NCI-H526 treated with DMSO at 0.1 percent for 48 hours (cell line): ENCODE results near the gene SPDYE1.
"Not testable (repeated sequence)": the region's sequence is repeated elsewhere in the genome, so short reads cannot be mapped to it uniquely, and the experiment has no call there.

ENCODE experiments used
- DNase-seq: peaks from one replicate; lab custom pipeline; 2025; lab: John Stamatoyannopoulos, UW

SPDYE1 gene

GRCh38 chr7:43997532-43997931 lies at the start of gene SPDYE1:
TSS of gene SPDYE1 (plus strand) at chr7:43997897. CDS start at chr7:43999950, 2,053 bp downstream.
- not testable (repeated sequence) for DNase-seq

DNA sequence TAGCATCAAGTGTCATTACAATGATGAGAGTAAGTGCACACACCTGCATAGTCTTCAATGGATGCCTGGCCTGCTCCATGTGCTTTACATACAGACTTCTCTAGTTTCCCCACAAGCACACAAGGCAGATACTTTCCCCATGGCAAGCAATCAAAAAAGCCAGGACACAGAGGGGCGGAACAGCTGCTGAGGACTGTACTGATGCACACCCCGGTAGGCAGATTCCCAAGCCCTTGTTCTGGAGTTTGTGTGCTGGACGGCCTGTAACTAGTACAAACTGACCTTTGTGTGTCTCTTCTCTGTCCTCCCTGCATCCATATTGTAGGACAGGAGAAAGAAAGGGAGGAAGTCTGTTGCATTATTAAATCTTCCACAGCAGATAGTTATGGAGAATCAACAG lies 45.7 kb upstream of the SPDYE1 start:
- DNase-seq = no peak

- no peak for DNase-seq
Measured at GRCh38 chr7:43953071-43953470, 44.6 kb upstream of the SPDYE1 start.

- DNase-seq = no peak
Measured at GRCh38 chr7:43954524-43955228, 43.0 kb upstream of the SPDYE1 start.

DNA sequence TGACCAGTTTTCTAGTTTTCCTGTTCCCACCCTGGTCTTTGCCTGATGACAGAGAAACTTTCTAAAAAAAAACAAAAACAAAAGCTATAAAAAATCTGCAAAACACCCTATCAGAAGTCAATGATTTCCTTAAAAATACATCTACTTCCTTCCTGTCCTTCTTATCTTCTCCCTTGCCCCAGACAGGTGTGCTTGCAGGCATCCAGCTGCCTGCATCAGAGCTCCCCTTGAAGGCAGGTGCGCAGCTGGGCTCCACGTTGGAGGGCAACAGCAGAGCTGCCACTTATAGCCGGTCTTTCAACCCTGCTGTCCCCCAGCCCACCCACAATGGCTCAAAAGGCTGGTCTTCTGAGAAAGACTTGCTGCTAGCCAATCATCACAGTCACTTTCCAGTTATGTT lies 41.7 kb upstream of the SPDYE1 start:
- DNase-seq = no peak

GRCh38 chr7:43960933-43961332 lies 36.8 kb upstream of the SPDYE1 start:
- no peak for DNase-seq

- DNase-seq = not testable (repeated sequence)
Measured at GRCh38 chr7:43966392-43966791, 31.3 kb upstream of the SPDYE1 start.

DNA sequence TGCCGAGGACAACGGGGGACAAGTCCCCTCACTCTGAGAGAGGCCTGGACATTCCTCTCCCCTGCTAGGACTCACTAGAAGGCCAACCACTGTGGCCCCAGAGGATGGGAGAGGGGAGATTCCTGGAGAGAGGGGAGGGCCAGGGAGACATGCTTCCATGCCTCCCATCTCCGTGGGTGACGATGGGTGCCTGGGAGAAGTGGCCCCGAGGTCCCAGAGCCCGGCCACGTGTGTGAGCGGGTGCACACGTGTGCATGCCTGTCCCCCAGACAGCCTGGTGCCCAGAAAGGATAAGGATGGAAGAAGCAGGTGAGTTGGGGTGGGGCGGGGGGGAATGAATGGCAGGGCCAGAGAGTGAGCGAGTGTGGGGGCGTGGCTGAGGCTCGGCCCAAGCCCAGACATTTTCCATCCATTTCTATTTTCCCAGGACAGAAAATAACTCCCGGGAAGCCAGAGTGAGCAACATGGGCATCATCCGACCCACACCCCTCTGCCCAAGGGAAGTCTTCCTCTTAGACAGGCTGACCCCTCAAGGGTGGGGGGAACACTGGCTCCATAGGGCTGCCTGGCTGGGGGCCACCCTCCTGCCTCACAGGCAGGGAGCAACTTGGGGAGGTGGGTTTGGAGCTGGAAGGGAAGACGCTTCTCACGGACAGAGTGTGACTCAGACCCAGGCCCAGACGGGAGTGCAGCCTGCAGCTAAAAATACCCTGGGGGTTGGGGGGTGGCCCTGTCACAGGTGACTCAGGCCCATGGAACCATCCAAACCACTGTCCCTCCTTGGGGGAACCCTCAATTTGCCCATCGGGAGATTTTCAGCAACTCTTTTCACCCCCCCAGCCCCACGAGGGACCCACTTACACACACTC lies 29.3 kb upstream of the SPDYE1 start:
- not testable (repeated sequence) for DNase-seq

DNA sequence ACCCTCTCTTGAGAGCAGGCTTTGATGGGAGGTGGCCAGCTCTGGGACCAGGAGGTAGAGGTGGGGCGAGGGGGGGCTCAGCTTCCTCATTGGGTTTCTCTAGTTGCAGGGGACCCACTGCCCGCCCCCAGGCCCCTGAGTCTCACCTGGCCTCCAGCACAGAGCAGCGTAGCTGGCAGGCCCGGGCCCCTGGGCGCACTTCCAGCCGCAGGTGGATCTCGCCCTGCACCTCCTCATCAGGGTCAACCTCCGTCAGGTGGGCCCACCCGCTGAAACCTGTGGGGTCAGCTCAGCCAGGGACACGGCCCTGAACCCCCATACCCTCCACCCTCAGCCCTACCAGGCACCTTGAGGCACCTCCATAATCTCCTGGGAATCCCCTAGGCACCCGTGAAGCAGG lies 28.1 kb upstream of the SPDYE1 start:
- DNase-seq = not testable (repeated sequence)

- DNase-seq = not testable (repeated sequence)
Measured at GRCh38 chr7:43970698-43971097, 27.0 kb upstream of the SPDYE1 start.

- not testable (repeated sequence) for DNase-seq
Measured at GRCh38 chr7:43974033-43974573, 23.6 kb upstream of the SPDYE1 start.

DNA sequence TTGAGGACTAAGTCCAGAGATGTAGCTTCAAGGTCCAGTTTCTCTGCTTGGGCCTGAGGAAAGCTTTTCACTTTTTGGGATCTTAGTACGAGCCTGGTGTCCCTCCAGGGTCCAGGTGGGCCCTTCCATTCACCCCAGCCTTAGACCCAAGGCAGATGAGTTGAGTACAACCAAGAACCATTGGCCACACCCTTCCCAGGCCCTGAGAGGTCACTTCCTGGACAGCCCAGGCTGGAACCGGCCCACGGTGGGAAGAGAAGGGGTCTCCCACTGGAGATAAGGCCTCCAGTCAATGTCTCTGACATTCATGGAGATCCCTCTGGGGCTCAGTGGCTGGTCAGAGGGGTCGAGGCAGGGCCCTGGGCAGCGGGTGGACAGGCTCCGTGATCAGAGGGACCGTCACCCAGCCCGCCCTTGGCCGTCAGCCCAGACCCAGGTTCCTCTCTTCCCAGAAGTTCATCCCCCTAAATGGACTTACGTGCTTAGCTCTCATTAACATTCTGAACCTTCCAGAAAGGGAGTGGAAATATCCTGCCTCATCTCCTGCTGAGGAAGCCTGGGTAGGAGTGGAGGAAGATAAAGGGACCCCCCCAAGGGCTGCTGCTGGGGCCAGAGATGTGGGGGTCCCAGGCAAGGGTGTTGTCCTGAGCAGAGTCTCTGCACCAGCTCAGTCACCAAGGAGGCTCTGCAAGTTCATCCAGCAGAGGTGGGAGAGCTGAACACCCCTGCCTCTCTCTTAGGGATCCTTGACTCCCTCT lies 22.8 kb upstream of the SPDYE1 start:
- not testable (repeated sequence) for DNase-seq

GRCh38 chr7:43977525-43977924 lies 20.2 kb upstream of the SPDYE1 start:
- no peak for DNase-seq

- not testable (repeated sequence) for DNase-seq
Measured at GRCh38 chr7:43978102-43978501, 19.6 kb upstream of the SPDYE1 start.

DNA sequence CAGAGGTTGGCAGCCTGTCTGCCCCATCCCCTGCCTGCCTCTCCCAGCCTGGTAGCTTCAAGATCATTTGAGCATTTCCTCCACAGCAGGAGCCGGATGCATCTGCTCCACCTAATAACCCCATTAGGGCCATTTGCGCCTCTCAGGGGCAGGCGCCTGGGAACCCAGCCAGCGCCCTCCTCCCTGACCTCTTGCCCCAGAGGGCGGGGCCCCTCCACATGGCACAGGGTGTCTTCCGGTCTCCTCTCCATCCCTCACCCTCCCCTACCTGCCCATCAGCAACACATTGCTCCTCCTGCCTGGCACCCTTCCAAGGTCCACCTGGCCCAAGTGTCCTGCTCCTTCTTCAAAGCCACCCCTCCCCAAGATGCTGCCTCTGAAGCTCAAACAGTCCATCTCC lies 14.8 kb upstream of the SPDYE1 start:
- DNase-seq = not testable (repeated sequence)

GRCh38 chr7:43983736-43984135 lies 14.0 kb upstream of the SPDYE1 start:
- not testable (repeated sequence) for DNase-seq

- peak; percentile 0 for DNase-seq
Measured at GRCh38 chr7:43985904-43986864, 11.5 kb upstream of the SPDYE1 start.

- not testable (repeated sequence) for DNase-seq
Measured at GRCh38 chr7:43987476-43987875, 10.2 kb upstream of the SPDYE1 start.

DNA sequence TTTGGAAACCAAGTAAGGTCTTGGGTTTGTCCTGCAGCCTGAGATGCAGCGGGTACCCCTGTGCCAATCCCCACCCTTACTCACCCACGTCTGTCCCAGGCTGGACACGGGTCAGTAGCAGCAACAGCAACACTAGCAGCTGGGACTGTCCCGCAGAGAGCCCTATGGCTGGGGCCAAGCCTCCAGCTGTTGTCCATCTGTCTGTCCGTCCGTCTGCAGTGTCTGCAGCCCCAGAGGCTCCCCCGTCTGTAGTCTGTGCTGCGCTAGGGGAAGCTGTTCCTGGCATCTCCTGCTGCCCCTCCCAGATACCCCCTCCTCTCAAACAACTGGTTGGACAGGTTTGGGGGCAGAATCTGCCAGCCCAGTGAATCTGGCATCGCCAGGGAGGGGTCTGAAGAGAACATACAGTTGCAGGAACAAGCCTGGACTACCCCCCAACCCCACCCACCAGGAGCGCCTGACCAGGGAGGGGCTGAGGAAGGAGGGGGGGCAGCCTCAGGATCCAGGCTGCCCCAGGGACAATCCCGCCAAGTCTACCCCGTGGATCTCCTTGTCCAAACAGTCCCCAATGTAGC lies 7.6 kb upstream of the SPDYE1 start:
- DNase-seq = not testable (repeated sequence)

GRCh38 chr7:43990829-43991228 lies 6.9 kb upstream of the SPDYE1 start:
- DNase-seq = not testable (repeated sequence)
